ENCODE data around the gene DOK7.

The DOK7 gene

DNA sequence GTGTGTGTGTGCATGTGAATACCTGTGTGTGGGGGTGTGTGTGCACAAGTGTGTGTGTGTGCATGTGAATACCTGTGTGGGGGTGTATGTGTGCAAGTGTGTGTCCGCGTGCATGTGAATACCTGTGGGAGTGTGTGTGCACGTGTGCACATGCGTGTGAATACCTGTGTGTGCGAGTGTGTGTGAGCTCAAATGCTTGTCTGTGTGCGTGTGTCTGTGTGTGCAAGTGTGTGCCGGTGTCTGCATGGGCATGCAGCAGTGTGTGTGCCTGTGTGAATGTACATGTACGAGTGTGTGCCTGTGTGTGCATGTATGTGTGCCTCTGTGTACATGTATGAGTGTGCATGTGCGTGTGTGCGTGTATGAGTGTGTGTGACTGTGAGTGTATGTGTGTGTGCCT is 5.0 kb downstream of the DOK7 start:
- Histone ChIP-seq H3K27me3 (ENCODE audit: insufficient read depth, low read length) (peaks cover 73% of the 10 kb centered on the region), H3K4me1 (ENCODE audit: insufficient read depth, low read length) (no peaks in the 10 kb centered on the region), H3K27ac (ENCODE audit: low read length) (no peak overlapping the region), H3K4me3 (ENCODE audit: low read length) (no peak overlapping the region), H3K9me3 (ENCODE audit: insufficient read depth, low read depth, low read length) (no peaks in the 10 kb centered on the region), H3K36me3 (ENCODE audit: insufficient read depth, low read depth, low read length) (no peaks in the 10 kb centered on the region), H3K9ac (ENCODE audit: low read depth, low read length) (no peak overlapping the region)

DNA sequence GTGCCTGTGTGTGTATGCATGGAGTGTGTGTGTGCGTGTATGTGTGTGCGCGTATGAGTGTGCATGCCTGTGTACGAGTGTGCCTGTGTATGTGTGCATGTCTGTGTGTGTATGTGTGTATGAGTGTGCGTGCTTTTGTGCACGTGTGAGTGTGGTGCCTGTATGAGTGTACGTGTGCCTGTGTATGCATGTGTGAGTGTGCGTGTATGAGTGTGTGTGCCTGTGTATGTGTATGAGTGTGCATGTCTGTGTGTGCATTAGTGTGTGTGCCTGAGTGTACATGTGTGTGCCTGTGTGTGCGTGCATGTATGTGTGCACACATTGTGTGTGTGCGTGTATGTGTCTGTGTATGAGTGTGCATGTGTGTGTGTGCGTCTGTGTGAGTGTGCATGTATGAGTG is 5.7 kb downstream of the DOK7 start:
- Histone ChIP-seq H3K27me3 (ENCODE audit: insufficient read depth, low read length) (peaks cover 69% of the 10 kb centered on the region), H3K4me1 (ENCODE audit: insufficient read depth, low read length) (no peaks in the 10 kb centered on the region), H3K9me3 (ENCODE audit: insufficient read depth, low read depth, low read length) (no peaks in the 10 kb centered on the region), H3K36me3 (ENCODE audit: insufficient read depth, low read depth, low read length) (no peaks in the 10 kb centered on the region), H3K4me3 (ENCODE audit: low read length) (no peak overlapping the region), H3K27ac (ENCODE audit: low read length) (no peak overlapping the region), H3K9ac (ENCODE audit: low read depth, low read length) (no peak overlapping the region)

DNA sequence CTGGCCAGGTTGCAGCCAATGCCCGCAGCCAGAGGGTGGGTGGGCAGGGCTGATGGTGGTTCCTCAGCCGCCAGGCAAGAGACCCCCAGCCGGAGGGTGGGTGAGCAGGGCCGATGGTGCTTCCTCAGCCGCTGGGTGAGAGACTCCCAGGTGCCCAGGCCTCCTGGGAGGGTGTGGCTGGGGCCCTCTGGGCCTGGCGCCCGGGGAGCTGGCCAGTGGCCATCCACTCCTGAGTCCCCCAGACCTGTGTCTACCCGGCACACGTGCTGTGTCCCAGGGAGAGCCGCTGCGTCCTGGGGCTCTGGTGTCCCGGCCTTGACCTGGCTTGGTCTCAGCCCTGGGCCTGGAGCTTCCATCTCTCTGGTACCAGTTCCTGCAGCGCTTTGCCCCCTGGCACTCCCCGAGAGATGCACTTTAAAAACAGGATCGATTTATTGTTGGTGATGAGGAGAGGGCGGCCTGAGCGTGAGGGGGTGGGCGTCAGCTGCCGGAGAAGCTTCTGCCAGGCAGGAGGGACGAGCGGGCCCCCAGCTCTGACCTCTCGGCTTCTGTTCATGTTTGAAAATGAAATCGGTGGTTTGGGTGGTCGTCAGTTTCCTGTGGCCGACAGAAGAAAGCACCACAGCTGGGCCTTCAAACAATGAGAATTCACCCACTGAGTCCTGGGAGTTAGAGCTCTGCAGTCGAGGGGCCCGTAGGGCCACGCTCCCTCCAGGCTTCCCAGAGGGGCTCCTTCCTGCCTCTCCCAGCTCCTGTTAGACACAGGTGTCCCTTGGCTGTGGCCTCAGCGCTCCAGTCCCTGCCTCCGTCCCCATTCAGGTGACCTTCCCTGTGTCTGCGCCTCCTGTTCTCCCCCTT is 6.5 kb downstream of the DOK7 start:
- Histone ChIP-seq H3K4me1 (ENCODE audit: insufficient read depth, low read length) (no peaks in the 10 kb centered on the region), H3K4me3 (ENCODE audit: low read length) (no peak overlapping the region), H3K9me3 (ENCODE audit: insufficient read depth, low read depth, low read length) (no peaks in the 10 kb centered on the region), H3K27ac (ENCODE audit: low read length) (no peak overlapping the region), H3K36me3 (ENCODE audit: insufficient read depth, low read depth, low read length) (no peaks in the 10 kb centered on the region), H3K27me3 (ENCODE audit: insufficient read depth, low read length) (peaks cover 69% of the 10 kb centered on the region), H3K9ac (ENCODE audit: low read depth, low read length) (no peak overlapping the region)

DNA sequence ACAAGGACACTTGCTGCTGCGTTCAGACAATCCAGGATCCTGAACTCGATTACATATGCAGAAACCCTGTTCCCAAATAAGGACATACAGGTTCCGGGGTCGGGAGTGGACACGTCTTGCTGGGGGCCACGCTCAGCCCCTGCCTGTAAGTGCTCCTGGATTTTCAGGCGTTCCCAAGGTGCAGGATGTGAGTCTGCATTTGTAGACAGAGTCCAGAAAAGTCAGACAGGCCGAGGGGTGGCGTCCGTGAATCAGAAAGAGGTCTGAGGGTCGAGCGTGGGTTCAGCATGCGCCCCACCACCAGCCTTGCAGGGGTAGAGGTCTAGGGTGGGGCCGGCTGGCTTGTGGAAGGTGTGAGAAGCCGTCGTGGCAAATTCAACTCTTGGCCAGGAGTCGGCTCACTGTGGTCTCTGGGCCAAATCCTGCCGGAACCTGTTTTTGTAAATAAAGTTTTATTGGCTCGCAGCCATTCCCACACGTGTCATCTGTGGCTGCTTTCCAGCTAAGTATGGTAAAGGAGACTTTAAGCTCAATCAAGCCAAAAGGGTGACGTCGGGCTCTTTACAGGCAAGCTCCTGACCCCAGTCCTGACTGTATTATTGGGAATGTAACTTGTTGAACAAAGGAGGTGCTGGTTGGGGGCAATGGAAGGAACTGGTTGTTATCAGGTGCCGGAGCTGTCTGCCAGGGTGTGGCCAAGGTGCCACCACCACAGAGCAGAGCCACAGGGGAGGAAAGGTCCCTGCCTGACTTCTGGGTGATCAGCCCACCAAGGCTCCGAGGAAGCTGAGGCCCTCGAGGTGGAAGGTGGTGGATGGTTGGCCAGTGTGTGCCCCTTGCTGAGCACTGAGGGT is 7.4 kb downstream of the DOK7 start:
- Histone ChIP-seq H3K36me3 (ENCODE audit: insufficient read depth, low read depth, low read length) (no peaks in the 10 kb centered on the region), H3K4me1 (ENCODE audit: insufficient read depth, low read length) (no peaks in the 10 kb centered on the region), H3K9me3 (ENCODE audit: insufficient read depth, low read depth, low read length) (no peaks in the 10 kb centered on the region), H3K9ac (ENCODE audit: low read depth, low read length) (no peak overlapping the region), H3K27ac (ENCODE audit: low read length) (no peak overlapping the region), H3K4me3 (ENCODE audit: low read length) (no peak overlapping the region), H3K27me3 (ENCODE audit: insufficient read depth, low read length) (peaks cover 69% of the 10 kb centered on the region)

DNA sequence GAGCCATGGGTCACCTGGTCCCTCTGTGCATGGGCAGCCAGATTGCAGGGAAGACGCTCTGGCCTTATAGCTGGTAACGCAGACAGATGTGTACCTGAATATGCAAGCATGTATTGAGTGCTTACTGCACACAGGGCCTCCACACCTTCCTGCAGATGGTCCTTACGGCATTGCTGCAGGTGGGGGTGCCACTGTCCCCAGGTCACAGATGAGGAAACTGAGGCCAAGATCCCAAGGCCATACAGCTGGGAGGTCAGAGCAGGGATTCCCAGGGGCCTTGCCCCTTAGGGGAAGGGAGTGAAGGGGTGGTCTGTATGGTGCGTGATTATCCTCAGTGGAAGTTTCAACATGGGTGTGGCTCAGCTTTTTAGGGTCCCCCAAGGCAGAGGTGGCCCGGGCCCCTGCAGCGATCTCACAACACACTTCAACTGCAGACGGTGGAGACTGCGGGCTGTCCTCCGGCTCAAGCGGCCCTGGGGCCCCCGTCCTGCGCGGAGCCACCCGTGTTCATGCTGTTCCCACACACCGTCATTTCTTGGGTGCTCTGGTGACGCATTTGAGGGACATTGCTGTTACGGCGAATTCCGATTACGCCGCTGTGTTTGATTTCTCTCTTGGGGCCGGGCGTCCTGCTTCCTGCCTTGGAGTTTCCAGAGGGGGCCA is 8.1 kb downstream of the DOK7 start:
- no peaks in the 10 kb centered on the region for H3K36me3 ChIP-seq (ENCODE audit: insufficient read depth, low read depth, low read length)
- no peak overlapping the region for H3K27ac ChIP-seq (ENCODE audit: low read length)
- H3K9ac ChIP-seq (ENCODE audit: low read depth, low read length): no peak overlapping the region
- H3K27me3 ChIP-seq (ENCODE audit: insufficient read depth, low read length): peaks cover 64% of the 10 kb centered on the region
- no peaks in the 10 kb centered on the region for H3K4me1 ChIP-seq (ENCODE audit: insufficient read depth, low read length)
- H3K9me3 ChIP-seq (ENCODE audit: insufficient read depth, low read depth, low read length): no peaks in the 10 kb centered on the region
- H3K4me3 ChIP-seq (ENCODE audit: low read length): no peak overlapping the region

DNA sequence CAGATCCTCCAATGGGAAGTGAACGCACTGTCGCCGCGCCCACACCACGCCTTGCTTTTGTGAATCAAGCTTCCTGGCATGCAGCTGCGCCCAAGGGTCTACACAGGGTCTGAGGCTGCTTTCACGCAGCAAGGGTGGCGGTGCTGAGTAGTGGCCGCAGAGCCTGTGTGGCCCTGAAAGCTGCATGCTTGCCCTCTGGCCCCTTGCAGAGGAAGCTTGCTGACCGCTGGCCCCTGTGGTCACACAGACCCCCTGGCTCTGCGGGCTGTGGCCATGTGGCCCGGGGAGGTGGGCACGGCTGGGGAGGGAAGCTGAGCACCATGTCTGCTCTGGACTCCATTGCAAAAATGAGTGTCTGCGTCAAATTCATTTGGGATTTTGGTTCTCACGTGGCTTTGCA is 8.8 kb downstream of the DOK7 start:
- no peak overlapping the region for H3K9ac ChIP-seq (ENCODE audit: low read depth, low read length)
- H3K27me3 ChIP-seq (ENCODE audit: insufficient read depth, low read length): peaks cover 65% of the 10 kb centered on the region
- no peaks in the 10 kb centered on the region for H3K9me3 ChIP-seq (ENCODE audit: insufficient read depth, low read depth, low read length)
- no peak overlapping the region for H3K27ac ChIP-seq (ENCODE audit: low read length)
- no peak overlapping the region for H3K4me3 ChIP-seq (ENCODE audit: low read length)
- no peaks in the 10 kb centered on the region for H3K4me1 ChIP-seq (ENCODE audit: insufficient read depth, low read length)
- no peaks in the 10 kb centered on the region for H3K36me3 ChIP-seq (ENCODE audit: insufficient read depth, low read depth, low read length)

DNA sequence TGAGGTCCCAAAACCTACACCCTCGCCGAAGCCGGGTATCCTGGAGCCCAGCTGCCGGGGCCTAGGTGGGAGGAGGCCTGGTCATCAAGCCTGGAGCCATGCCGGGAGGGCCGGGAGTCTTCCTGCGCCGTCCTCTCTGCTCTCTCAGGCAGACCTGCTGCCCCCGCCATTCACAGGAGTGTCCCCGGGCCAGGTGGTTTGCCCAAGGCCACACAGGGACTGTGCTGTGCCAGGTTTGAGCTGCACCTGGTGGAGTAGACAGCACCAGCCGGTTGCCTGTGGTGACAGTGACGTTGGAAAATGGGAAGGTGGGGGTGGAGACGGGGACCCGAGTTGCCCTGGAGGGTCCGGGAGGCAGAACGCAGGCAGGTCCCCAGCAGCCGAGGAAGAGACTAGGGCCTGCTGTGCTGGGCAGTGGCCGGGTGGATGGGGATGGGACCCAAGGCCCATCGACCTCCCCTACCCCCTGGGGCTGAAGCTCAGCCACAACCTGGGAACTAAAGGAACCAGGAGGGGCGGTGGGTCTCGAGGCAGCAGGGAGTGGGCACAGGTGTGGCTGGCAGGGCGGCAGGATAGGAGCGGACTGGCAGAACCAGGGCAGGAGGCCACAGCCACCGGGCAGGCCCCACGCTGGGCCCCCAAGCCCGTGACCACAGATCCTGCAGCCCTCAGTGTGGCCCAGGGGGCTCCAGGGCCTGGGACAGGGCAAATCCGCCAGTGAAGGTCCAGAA is 9.5 kb downstream of the DOK7 start:
- no peaks in the 10 kb centered on the region for H3K36me3 ChIP-seq (ENCODE audit: insufficient read depth, low read depth, low read length)
- no peak overlapping the region for H3K27ac ChIP-seq (ENCODE audit: low read length)
- H3K9ac ChIP-seq (ENCODE audit: low read depth, low read length): no peak overlapping the region
- H3K4me3 ChIP-seq (ENCODE audit: low read length): no peak overlapping the region
- no peaks in the 10 kb centered on the region for H3K4me1 ChIP-seq (ENCODE audit: insufficient read depth, low read length)
- no peaks in the 10 kb centered on the region for H3K9me3 ChIP-seq (ENCODE audit: insufficient read depth, low read depth, low read length)
- H3K27me3 ChIP-seq (ENCODE audit: insufficient read depth, low read length): peaks cover 72% of the 10 kb centered on the region

DNA sequence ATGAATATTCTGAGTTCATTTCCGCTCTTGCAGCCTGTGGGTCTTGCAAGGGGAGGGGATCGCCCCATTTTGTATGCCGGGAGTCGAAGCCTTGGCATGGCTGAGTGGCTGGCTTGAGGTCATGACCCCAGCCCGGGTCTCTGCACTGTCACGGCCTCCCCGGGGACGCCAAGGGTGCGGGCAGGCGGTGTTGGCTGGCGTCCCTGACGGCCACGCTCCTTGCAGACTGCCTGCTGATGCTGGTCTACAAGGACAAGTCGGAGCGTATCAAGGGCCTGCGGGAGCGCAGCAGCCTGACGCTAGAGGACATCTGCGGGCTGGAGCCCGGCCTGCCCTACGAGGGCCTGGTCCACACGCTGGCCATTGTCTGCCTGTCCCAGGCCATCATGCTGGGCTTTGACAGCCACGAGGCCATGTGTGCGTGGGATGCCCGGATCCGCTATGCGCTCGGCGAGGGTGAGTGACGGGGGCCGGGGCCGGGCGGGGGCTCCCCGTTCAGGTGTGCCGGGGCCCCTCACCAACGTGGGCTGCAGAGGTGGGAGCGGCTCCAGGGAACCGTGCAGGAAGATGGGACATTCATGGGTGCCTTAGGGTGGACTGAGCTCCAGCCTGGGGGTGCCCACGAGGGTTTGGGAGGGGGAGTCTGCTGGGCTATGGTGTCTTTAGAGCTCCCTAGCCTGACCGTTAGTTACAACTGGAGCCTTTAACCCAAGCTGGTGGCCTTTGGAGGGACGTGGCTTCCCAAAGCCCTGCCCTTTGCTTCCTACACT is 10.3 kb downstream of the DOK7 start:
- H3K27ac ChIP-seq (ENCODE audit: low read length): no peak overlapping the region

DNA sequence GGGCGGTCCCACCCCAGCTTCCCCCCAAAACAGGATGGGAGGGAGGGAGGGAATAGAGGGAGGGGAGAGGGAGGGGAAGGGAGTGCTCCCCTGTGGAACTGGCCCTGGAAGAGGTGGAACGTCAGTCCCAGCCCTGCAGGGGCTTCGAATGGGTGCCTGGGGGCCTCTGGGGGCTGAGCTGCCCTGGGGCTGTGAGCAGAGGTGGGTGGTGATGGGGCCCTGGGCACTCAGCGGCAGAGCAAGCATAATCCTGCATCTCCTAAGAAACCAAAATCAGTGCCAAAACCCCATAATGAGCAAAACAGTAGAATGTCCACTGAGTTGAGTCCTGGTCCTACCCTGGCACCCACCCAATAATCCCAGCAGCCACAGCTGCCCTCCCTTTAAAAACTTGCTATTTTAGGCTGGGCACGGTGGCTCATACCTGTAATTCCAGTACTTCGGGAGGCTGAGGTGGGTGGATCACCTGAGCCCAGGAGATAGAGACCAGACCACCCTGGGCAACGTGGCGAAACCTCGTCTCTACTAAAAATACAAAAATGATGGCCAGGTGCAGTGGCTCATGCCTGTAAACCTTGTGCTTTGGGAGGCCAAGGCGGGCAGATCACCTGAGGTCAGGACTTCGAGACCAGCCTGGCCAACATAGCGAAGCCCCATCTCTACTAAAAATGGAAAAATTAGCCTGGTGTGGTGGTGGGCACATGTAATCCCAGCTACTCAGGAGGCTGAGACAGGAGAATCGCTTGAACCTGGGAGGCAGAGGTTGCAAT is 11.1 kb downstream of the DOK7 start:
- no peak overlapping the region for H3K9ac ChIP-seq (ENCODE audit: low read depth, low read length)

More for the DNA sequence above, 10.3 kb downstream of the DOK7 start:
- Histone ChIP-seq H3K4me1 (ENCODE audit: insufficient read depth, low read length) (no peaks in the 10 kb centered on the region), H3K9me3 (ENCODE audit: insufficient read depth, low read depth, low read length) (no peaks in the 10 kb centered on the region), H3K27me3 (ENCODE audit: insufficient read depth, low read length) (peaks cover 74% of the 10 kb centered on the region), H3K36me3 (ENCODE audit: insufficient read depth, low read depth, low read length) (no peaks in the 10 kb centered on the region), H3K4me3 (ENCODE audit: low read length) (no peak overlapping the region), H3K9ac (ENCODE audit: low read depth, low read length) (no peak overlapping the region)

DNA sequence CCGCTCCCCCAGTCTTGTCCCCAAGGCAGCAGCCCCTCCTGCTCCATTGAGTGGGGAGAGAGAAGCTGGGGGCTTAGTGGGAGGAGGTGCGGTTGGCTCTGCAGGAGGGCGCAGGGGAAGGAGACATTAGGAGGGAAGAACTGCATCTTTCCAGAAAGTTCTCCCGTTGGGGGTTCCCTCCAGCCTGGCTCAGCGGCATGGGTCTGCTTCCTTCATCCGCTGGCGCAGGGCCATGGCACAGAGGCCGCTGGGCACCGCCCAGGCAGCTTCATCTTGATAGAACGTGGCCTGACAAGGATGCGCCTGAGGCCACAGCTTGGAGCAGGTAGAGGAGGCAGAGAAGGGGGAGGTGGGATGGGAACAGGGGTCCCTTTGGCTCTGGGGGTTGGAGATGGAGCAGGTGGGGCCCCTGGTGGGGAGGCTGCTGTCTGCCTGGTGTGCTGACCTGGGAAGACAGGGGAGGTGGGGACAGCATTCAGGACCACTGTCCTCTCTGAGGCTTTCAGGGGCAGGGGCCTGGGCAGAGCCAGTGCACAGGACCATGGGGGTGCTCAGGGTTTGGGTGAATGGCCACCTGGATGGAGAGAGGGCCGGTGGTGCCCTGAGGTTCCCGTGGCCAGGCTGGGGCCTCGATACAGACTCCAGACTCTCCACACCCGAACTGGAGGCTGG is 12.1 kb downstream of the DOK7 start:
- Histone ChIP-seq H3K4me1 (ENCODE audit: insufficient read depth, low read length) (no peaks in the 10 kb centered on the region), H3K9ac (ENCODE audit: low read depth, low read length) (no peak overlapping the region), H3K4me3 (ENCODE audit: low read length) (no peak overlapping the region), H3K36me3 (ENCODE audit: insufficient read depth, low read depth, low read length) (no peaks in the 10 kb centered on the region), H3K9me3 (ENCODE audit: insufficient read depth, low read depth, low read length) (no peaks in the 10 kb centered on the region), H3K27me3 (ENCODE audit: insufficient read depth, low read length) (peaks cover 83% of the 10 kb centered on the region), H3K27ac (ENCODE audit: low read length) (no peak overlapping the region)

More for the DNA sequence above, 11.1 kb downstream of the DOK7 start:
- Histone ChIP-seq H3K27ac (ENCODE audit: low read length) (no peak overlapping the region), H3K27me3 (ENCODE audit: insufficient read depth, low read length) (peaks cover 81% of the 10 kb centered on the region), H3K36me3 (ENCODE audit: insufficient read depth, low read depth, low read length) (no peaks in the 10 kb centered on the region), H3K4me1 (ENCODE audit: insufficient read depth, low read length) (no peaks in the 10 kb centered on the region), H3K4me3 (ENCODE audit: low read length) (no peak overlapping the region), H3K9me3 (ENCODE audit: insufficient read depth, low read depth, low read length) (no peaks in the 10 kb centered on the region)
